K562 (cell line): ENCODE data around the gene ZBTB46. TPM values are rescaled to one million over a fixed set of nuclear protein-coding genes. Genes with fewer than 3 reads are reported as not detected.

ENCODE experiments used
- CCAR2 ChIP-seq: fragments of 200-400 bp; formaldehyde crosslinking; IDR thresholded peaks from 2 replicates; pipeline ENCODE4 v1.6.1; 2017; ENCODE audit warnings: mild to moderate bottlenecking, low read depth, low read length
- CREBBP ChIP-seq: IDR thresholded peaks from one replicate; pipeline ENCODE4 v1.6.1; 2012; ENCODE audit warnings: low read depth, mild to moderate bottlenecking, control low read depth, inconsistent platforms, low read length
- GABPA ChIP-seq: fragments of 200-800 bp; sonication (Bioruptor generic); conservative IDR thresholded peaks from 2 replicates; pipeline ENCODE4 v1.6.1; 2016; ENCODE audit warnings: low read depth, missing genetic modification characterization, missing compliant biosample characterization
- HDAC2 ChIP-seq: fragments of 450-650 bp; IDR thresholded peaks from 2 replicates; pipeline ENCODE4 v1.6.1; 2016; ENCODE audit warnings: mild to moderate bottlenecking
- IRF2 ChIP-seq: sonication (generic); formaldehyde crosslinking; IDR thresholded peaks from 2 replicates; pipeline ENCODE4 v1.8.1; 2022; ENCODE audit warnings: mild to moderate bottlenecking, missing genetic modification reagents
- NCOA6 ChIP-seq: fragments of 450-650 bp; IDR thresholded peaks from 2 replicates; pipeline ENCODE4 v1.6.1; 2017; ENCODE audit warnings: mild to moderate bottlenecking
- PHF8 ChIP-seq: fragments of 200-600 bp; sonication (generic); IDR thresholded peaks from 2 replicates; pipeline ENCODE4 v1.6.1; 2012; ENCODE audit warnings: mixed run types, mild to moderate bottlenecking, inconsistent platforms, low read length, moderate library complexity, borderline replicate concordance
- POLR2G ChIP-seq: fragments of 200-400 bp; formaldehyde crosslinking; IDR thresholded peaks from 2 replicates; pipeline ENCODE4 v1.6.1; 2017; ENCODE audit warnings: low read depth, mild to moderate bottlenecking, antibody characterized with exemption, low read length, moderate library complexity
- PYGO2 ChIP-seq: fragments of 450-650 bp; IDR thresholded peaks from 2 replicates; pipeline ENCODE4 v1.6.1; 2016; ENCODE audit warnings: mild to moderate bottlenecking, missing genetic modification characterization, moderate library complexity, missing compliant biosample characterization
- SLC30A9 ChIP-seq: fragments of 250-450 bp; sonication (Bioruptor Pico); IDR thresholded peaks from 2 replicates; pipeline ENCODE4 v1.8.0; 2022; ENCODE audit warnings: mild to moderate bottlenecking, moderate library complexity
- STAT5B ChIP-seq: fragments of 250-450 bp; sonication (Bioruptor Pico); IDR thresholded peaks from 2 replicates; pipeline ENCODE4 v1.8.0; 2021; ENCODE audit warnings: mild to moderate bottlenecking, inconsistent platforms
- TAL1 ChIP-seq: fragments of 450-650 bp; IDR thresholded peaks from 2 replicates; pipeline ENCODE4 v1.6.1; 2016; ENCODE audit warnings: mild to moderate bottlenecking
- TEAD2 ChIP-seq: fragments of 450-650 bp; IDR thresholded peaks from 2 replicates; pipeline ENCODE4 v1.6.1; 2016; ENCODE audit warnings: missing genetic modification characterization, control low read depth, missing compliant biosample characterization
- YY1 ChIP-seq, 3 experiments: IDR thresholded peaks; 2 replicates each; pipeline ENCODE4 v1.6.1; 2011; ENCODE audit warnings: low read length in 2 of 3, mild to moderate bottlenecking in 2 of 3, moderate library complexity in 2 of 3, borderline replicate concordance in 1 of 3, control low read depth in 1 of 3, low read depth in 1 of 3; ENCODE audit not compliant: insufficient read depth in 3 of 3, insufficient replicate concordance in 2 of 3, control insufficient read depth in 1 of 3, insufficient read length in 1 of 3; ENCODE audit errors: extremely low read depth in 1 of 3
- ZC3H11A ChIP-seq: IDR thresholded peaks from 2 replicates; pipeline ENCODE4 v1.6.1; 2012; ENCODE audit warnings: low read depth, low read length, improper control_type of control experiment
- ZNF124 ChIP-seq: sonication (generic); formaldehyde crosslinking; IDR thresholded peaks from 2 replicates; pipeline ENCODE4 v1.8.1; 2022; ENCODE audit warnings: missing genetic modification reagents
- ZNF134 ChIP-seq: fragments of 250-450 bp; sonication (Bioruptor Pico); conservative IDR thresholded peaks from 2 replicates; pipeline ENCODE4 v1.4.0; 2020
- ZNF282 ChIP-seq: sonication (generic); formaldehyde crosslinking; IDR thresholded peaks from 2 replicates; pipeline ENCODE4 v1.8.1; 2023; ENCODE audit warnings: missing genetic modification reagents
- ZNF324 ChIP-seq: fragments of 250-450 bp; sonication (Bioruptor Pico); IDR thresholded peaks from 2 replicates; pipeline ENCODE4 v1.4.0; 2020; ENCODE audit warnings: mild to moderate bottlenecking
- ZNF41 ChIP-seq: fragments of 250-450 bp; sonication (Bioruptor Pico); conservative IDR thresholded peaks from 2 replicates; pipeline ENCODE4 v1.4.0; 2020; ENCODE audit warnings: mild to moderate bottlenecking
- ZNF583 ChIP-seq: fragments of 250-450 bp; sonication (Bioruptor Pico); IDR thresholded peaks from 2 replicates; pipeline ENCODE4 v1.4.0; 2020
- ZNF740 ChIP-seq, 3 experiments: fragments of 200-800 bp in 1 of 3; sonication (Bioruptor generic) in 1 of 3; sonication (generic) in 1 of 3; formaldehyde crosslinking in 1 of 3; IDR thresholded peaks; 2 replicates each; pipeline versions ENCODE4 v1.6.1 to v1.8.0; 2016 to 2022; ENCODE audit warnings: mild to moderate bottlenecking in 2 of 3, missing compliant biosample characterization in 2 of 3, missing genetic modification characterization in 2 of 3, missing genetic modification reagents in 1 of 3
- ZNF79 ChIP-seq: fragments of 250-450 bp; sonication (Bioruptor Pico); IDR thresholded peaks from 2 replicates; pipeline ENCODE4 v1.4.0; 2020; ENCODE audit warnings: low read depth, mild to moderate bottlenecking, moderate library complexity
- polyA plus RNA-seq, 8 experiments: library from polyadenylated mRNA; depleted of rRNA in 4 of 8; stranded (reverse) in 5 of 8; unstranded in 3 of 8; fragments of >200 nt; fragmentation: Nextera tagmentation in 2 of 8; fragmentation: Illumina TruSeq in 1 of 8; extraction: Ambion mirVana in 2 of 8; extraction: Trizol in 1 of 8; gene quantifications; 2 replicates each; pipeline versions ENCODE4 v1.2.1 to v1.2.3, GENCODE V29; 2011 to 2014; ENCODE audit warnings: inconsistent platforms in 1 of 8, missing spikeins in 1 of 8
- total RNA-seq, 7 experiments: library from RNA; depleted of rRNA in 6 of 7; stranded (reverse); fragments of >200 nt in 6 of 7; fragmentation: Illumina TruSeq in 2 of 7; extraction: Trizol in 2 of 7; gene quantifications; 2 replicates each; pipeline versions ENCODE4 v1.2.1 to v1.2.3, GENCODE V29; 2011 to 2021; ENCODE audit warnings: low replicate concordance in 1 of 7
- TF ChIP-seq, protein P1 (sequence below): sonication (generic); formaldehyde crosslinking; IDR thresholded peaks from 2 replicates; pipeline ENCODE4 v1.8.1; 2023; ENCODE audit warnings: mild to moderate bottlenecking, missing genetic modification reagents
- TF ChIP-seq, protein P2 (sequence below): fragments of 250-450 bp; sonication (Bioruptor Pico); IDR thresholded peaks from 2 replicates; pipeline ENCODE4 v1.4.0; 2020; ENCODE audit warnings: mild to moderate bottlenecking, moderate library complexity, borderline replicate concordance

Gene ZBTB46
- total and polyA plus RNA-seq, 9 of the 15 experiments (the other 6 are each of a cell fraction or from before 2014, with no cell fraction given): 0.29 to 4.1 (median 1.1) TPM

GRCh38 chr20:63740070-63740626 is 90.9 kb downstream of the ZBTB46 start (continued):
- TF ChIP-seq ZNF740 (CRISPR knock-in tag; IDR thresholded peaks at IDR 0.05) (no peak), ZNF740 (tag; IDR thresholded peaks at IDR 0.05) (no peak; a peak in 1 of 4 replicates), TEAD2 (tag) (no peak), CCAR2 (no peak), ZNF324 (CRISPR knock-in tag) (no peak), IRF2 (CRISPR knock-in tag) (no peak), NCOA6 (peak; percentile 56), ZC3H11A (no peak), ZNF134 (CRISPR knock-in tag) (no peak), CREBBP (no peak), YY1 (IDR thresholded peaks at IDR 0.05; ENCODE audit: borderline replicate concordance in 1 of 3, control insufficient read depth in 1 of 3, extremely low read depth in 1 of 3, insufficient read depth in 3 of 3, insufficient read length in 1 of 3, insufficient replicate concordance in 2 of 3, low read depth in 1 of 3, low read length in 2 of 3) (peak in 2 of 3 experiments; percentile 74 to 83), ZNF583 (CRISPR knock-in tag) (0 out of 2 replicates have a peak, but pooled peaks have one; percentile 39), ZNF41 (CRISPR knock-in tag) (no peak), TAL1 (no peak), PYGO2 (tag) (no peak), HDAC2 (no peak), GABPA (peak; percentile 43; the same call in 1 of the 2 replicates), ZNF124 (CRISPR knock-in tag) (no peak), ZNF79 (CRISPR knock-in tag) (no peak), ZNF282 (CRISPR knock-in tag) (no peak), STAT5B (no peak), POLR2G (peak; percentile 76), PHF8 (peak; percentile 35; the same call in 1 of the 2 replicates), SLC30A9 (CRISPR knock-in tag) (no peak)
- TF ChIP-seq, protein P1, sequence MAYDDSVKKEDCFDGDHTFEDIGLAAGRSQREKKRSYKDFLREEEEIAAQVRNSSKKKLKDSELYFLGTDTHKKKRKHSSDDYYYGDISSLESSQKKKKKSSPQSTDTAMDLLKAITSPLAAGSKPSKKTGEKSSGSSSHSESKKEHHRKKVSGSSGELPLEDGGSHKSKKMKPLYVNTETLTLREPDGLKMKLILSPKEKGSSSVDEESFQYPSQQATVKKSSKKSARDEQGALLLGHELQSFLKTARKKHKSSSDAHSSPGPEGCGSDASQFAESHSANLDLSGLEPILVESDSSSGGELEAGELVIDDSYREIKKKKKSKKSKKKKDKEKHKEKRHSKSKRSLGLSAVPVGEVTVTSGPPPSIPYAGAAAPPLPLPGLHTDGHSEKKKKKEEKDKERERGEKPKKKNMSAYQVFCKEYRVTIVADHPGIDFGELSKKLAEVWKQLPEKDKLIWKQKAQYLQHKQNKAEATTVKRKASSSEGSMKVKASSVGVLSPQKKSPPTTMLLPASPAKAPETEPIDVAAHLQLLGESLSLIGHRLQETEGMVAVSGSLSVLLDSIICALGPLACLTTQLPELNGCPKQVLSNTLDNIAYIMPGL (CRISPR knock-in tag): no peak
- TF ChIP-seq, protein P2, sequence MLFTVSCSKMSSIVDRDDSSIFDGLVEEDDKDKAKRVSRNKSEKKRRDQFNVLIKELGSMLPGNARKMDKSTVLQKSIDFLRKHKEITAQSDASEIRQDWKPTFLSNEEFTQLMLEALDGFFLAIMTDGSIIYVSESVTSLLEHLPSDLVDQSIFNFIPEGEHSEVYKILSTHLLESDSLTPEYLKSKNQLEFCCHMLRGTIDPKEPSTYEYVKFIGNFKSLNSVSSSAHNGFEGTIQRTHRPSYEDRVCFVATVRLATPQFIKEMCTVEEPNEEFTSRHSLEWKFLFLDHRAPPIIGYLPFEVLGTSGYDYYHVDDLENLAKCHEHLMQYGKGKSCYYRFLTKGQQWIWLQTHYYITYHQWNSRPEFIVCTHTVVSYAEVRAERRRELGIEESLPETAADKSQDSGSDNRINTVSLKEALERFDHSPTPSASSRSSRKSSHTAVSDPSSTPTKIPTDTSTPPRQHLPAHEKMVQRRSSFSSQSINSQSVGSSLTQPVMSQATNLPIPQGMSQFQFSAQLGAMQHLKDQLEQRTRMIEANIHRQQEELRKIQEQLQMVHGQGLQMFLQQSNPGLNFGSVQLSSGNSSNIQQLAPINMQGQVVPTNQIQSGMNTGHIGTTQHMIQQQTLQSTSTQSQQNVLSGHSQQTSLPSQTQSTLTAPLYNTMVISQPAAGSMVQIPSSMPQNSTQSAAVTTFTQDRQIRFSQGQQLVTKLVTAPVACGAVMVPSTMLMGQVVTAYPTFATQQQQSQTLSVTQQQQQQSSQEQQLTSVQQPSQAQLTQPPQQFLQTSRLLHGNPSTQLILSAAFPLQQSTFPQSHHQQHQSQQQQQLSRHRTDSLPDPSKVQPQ (CRISPR knock-in tag): no peak
